OCI-LY3 (cell line): ENCODE data around the gene RTN4IP1.
"Not testable (repeated sequence)": the region's sequence is repeated elsewhere in the genome, so short reads cannot be mapped to it uniquely, and the experiment has no call there.

ENCODE experiments used
- H2AFZ ChIP-seq: fragments of 200-600, 300-600 bp; shearing (Covaris generic); 2 replicates; pipeline ENCODE4 v1.6.0; 2014; ENCODE audit warnings: antibody characterized with exemption, low read depth, low read length
- H3K27ac ChIP-seq: fragments of 200-600, 300-600 bp; sonication (generic); 2 replicates; pipeline ENCODE4 v1.5.1; 2014; ENCODE audit warnings: mild to moderate bottlenecking, low read length, moderate library complexity, mixed read lengths
- H3K27me3 ChIP-seq: fragments of 200-600, 300-600 bp; sonication (generic); 2 replicates; pipeline ENCODE4 v1.6.1; 2014; ENCODE audit warnings: low read depth, low read length, mixed read lengths
- H3K36me3 ChIP-seq: fragments of 200-600, 300-600 bp; sonication (generic); replicated peaks from 2 replicates; pipeline ENCODE3; 2014; ENCODE audit warnings: low read depth, low read length, mixed read lengths
- H3K4me1 ChIP-seq: fragments of 300-600, 200-600 bp; sonication (generic); 2 replicates; pipeline ENCODE4 v1.6.1; 2014; ENCODE audit warnings: low read length, mixed read lengths
- H3K4me2 ChIP-seq: fragments of 200-600, 300-600 bp; sonication (generic); 2 replicates; pipeline ENCODE4 v1.6.1; 2014; ENCODE audit warnings: low read length, mixed read lengths
- H3K4me3 ChIP-seq: fragments of 300-600, 200-600 bp; sonication (generic); 2 replicates; pipeline ENCODE4 v1.5.1; 2014; ENCODE audit warnings: antibody characterized with exemption, mild to moderate bottlenecking, low read length, moderate library complexity
- H3K79me2 ChIP-seq: fragments of 300-600, 200-600 bp; shearing (Covaris generic); 2 replicates; pipeline ENCODE4 v1.6.1; 2014; ENCODE audit warnings: mild to moderate bottlenecking, low read length, mixed read lengths
- H3K9ac ChIP-seq: fragments of 300-600, 200-600 bp; shearing (Covaris generic); 2 replicates; pipeline ENCODE4 v1.6.0; 2014; ENCODE audit warnings: mild to moderate bottlenecking, low read length, moderate library complexity
- H3K9me3 ChIP-seq: fragments of 200-600, 300-600 bp; shearing (Covaris generic); 2 replicates; pipeline ENCODE4 v1.6.1; 2014; ENCODE audit warnings: low read length, mixed read lengths; ENCODE audit not compliant: insufficient read depth
- H4K20me1 ChIP-seq: fragments of 200-600, 300-600 bp; sonication (generic); 2 replicates; pipeline ENCODE4 v1.6.1; 2016; ENCODE audit warnings: low read length, mixed read lengths; ENCODE audit not compliant: insufficient read depth
- CTCF ChIP-seq: fragments of 200-600, 300-600 bp; sonication (generic); IDR thresholded peaks from 2 replicates; pipeline ENCODE4 v1.5.1; 2014; ENCODE audit warnings: antibody characterized with exemption, low read length, low read depth
- EZH2phosphoT487 ChIP-seq: fragments of 200-600 bp; shearing (Covaris generic); IDR thresholded peaks from 2 replicates; pipeline ENCODE4 v1.6.1; 2018; ENCODE audit warnings: antibody characterized with exemption, mixed run types, low read depth

RTN4IP1 gene

GRCh38 chr6:106564476-106564875 lies 64.8 kb downstream of the RTN4IP1 start:
- H3K9me3 ChIP-seq = no peaks in the 10 kb centered on the region
- no peak overlapping the region for H3K27ac ChIP-seq
- no peak overlapping the region for H3K4me2 ChIP-seq
- no peak overlapping the region for H2AFZ ChIP-seq
- no peaks in the 10 kb centered on the region for H3K4me1 ChIP-seq
- TF ChIP-seq EZH2phosphoT487 (no peak), CTCF (no peak)
- H4K20me1 ChIP-seq = no peaks in the 10 kb centered on the region
- no peak overlapping the region for H3K9ac ChIP-seq
- H3K4me3 ChIP-seq = no peak overlapping the region
- H3K79me2 ChIP-seq = no peaks in the 10 kb centered on the region
- H3K36me3 ChIP-seq = peaks cover 50% of the 10 kb centered on the region
- no peaks in the 10 kb centered on the region for H3K27me3 ChIP-seq

GRCh38 chr6:106563614-106564013 lies 65.7 kb downstream of the RTN4IP1 start:
- Histone ChIP-seq H3K79me2 (no peaks in the 10 kb centered on the region), H3K9me3 (no peaks in the 10 kb centered on the region), H3K27ac (no peak overlapping the region), H3K4me2 (no peak overlapping the region), H3K4me3 (no peak overlapping the region), H3K9ac (no peak overlapping the region), H3K36me3 (peaks cover 51% of the 10 kb centered on the region), H4K20me1 (no peaks in the 10 kb centered on the region), H3K27me3 (no peaks in the 10 kb centered on the region), H2AFZ (no peak overlapping the region), H3K4me1 (no peaks in the 10 kb centered on the region)
- no peak for TF ChIP-seq CTCF
- TF ChIP-seq EZH2phosphoT487 = no peak

- no peaks in the 10 kb centered on the region for H3K9me3 ChIP-seq
- no peak overlapping the region for H3K9ac ChIP-seq
- H3K79me2 ChIP-seq = no peaks in the 10 kb centered on the region
- H3K4me1 ChIP-seq = no peaks in the 10 kb centered on the region
- no peak overlapping the region for H3K27ac ChIP-seq
- H4K20me1 ChIP-seq = no peaks in the 10 kb centered on the region
- H3K4me3 ChIP-seq = no peak overlapping the region
- no peak overlapping the region for H2AFZ ChIP-seq
- H3K36me3 ChIP-seq = peaks cover 50% of the 10 kb centered on the region
- H3K27me3 ChIP-seq = no peaks in the 10 kb centered on the region
- TF ChIP-seq EZH2phosphoT487 (no peak), CTCF (no peak)
- no peak overlapping the region for H3K4me2 ChIP-seq
These were observed 67.5 kb downstream of the RTN4IP1 start for GRCh38 chr6:106561686-106562405.

- H3K27me3 ChIP-seq = no peaks in the 10 kb centered on the region
- TF ChIP-seq EZH2phosphoT487 = no peak
- no peak for TF ChIP-seq CTCF
- no peak overlapping the region for H3K4me2 ChIP-seq
- no peak overlapping the region for H3K4me3 ChIP-seq
- H3K79me2 ChIP-seq = no peaks in the 10 kb centered on the region
- no peak overlapping the region for H2AFZ ChIP-seq
- H3K27ac ChIP-seq = no peak overlapping the region
- H3K9ac ChIP-seq = no peak overlapping the region
- no peaks in the 10 kb centered on the region for H4K20me1 ChIP-seq
- H3K4me1 ChIP-seq = no peaks in the 10 kb centered on the region
- peaks cover 50% of the 10 kb centered on the region for H3K36me3 ChIP-seq
- no peaks in the 10 kb centered on the region for H3K9me3 ChIP-seq
These were observed 68.2 kb downstream of the RTN4IP1 start for GRCh38 chr6:106560996-106561685.

GRCh38 chr6:106559659-106560058 lies 69.6 kb downstream of the RTN4IP1 start:
- H4K20me1 ChIP-seq, H3K79me2 ChIP-seq, H3K27me3 ChIP-seq, H3K4me1 ChIP-seq, H2AFZ ChIP-seq, H3K27ac ChIP-seq, H3K4me2 ChIP-seq, H3K9ac ChIP-seq, H3K9me3 ChIP-seq, H3K4me3 ChIP-seq: not testable (repeated sequence)
- peaks cover 49% of the 10 kb centered on the region for H3K36me3 ChIP-seq
